ENCODE results near the gene KPNA4.

DNA sequence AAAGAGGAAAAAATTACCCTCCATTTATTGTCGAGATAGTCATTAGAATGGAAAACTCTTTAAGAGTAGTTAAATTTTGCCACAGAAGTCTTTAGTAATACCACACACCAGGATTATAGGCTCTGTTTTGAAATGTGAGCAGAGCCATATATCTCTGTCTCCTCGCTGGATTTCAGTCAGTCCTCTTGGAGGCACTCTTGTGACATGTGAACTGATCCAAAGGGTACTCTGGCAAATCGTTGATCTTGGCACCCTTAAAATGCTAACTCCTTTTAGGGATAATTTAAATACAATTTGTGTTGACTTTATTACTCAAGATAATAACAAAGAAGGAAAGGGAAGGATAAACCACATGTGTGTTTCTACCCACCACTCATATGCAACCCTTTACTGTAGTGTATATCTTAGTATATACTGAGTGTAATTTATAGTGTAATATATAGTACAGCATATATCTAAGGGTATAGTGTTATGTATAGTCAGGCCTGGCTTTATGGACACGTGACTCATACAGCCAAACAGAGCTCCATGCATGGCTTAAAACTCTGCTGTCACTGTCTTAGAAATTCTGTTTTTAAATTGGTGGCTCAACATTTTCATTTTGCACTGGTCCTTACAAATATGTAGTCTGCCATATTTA is 12.3 kb upstream of the KPNA4 start:
- TF ChIP-seq POLR2A (IDR thresholded peaks at IDR 0.05), result no peak
- TF ChIP-seq, protein P1, sequence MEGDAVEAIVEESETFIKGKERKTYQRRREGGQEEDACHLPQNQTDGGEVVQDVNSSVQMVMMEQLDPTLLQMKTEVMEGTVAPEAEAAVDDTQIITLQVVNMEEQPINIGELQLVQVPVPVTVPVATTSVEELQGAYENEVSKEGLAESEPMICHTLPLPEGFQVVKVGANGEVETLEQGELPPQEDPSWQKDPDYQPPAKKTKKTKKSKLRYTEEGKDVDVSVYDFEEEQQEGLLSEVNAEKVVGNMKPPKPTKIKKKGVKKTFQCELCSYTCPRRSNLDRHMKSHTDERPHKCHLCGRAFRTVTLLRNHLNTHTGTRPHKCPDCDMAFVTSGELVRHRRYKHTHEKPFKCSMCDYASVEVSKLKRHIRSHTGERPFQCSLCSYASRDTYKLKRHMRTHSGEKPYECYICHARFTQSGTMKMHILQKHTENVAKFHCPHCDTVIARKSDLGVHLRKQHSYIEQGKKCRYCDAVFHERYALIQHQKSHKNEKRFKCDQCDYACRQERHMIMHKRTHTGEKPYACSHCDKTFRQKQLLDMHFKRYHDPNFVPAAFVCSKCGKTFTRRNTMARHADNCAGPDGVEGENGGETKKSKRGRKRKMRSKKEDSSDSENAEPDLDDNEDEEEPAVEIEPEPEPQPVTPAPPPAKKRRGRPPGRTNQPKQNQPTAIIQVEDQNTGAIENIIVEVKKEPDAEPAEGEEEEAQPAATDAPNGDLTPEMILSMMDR (IDR thresholded peaks at IDR 0.05), result no peak

Measured in adrenal gland (tissue), 5 donors.